ENCODE measurements around the gene ACP5. TPM values are rescaled to one million over a fixed set of nuclear protein-coding genes. Genes with fewer than 3 reads are reported as not detected.

ACP5 gene
- total and polyA plus RNA-seq, 2 of the 4 experiments (the other 2 are of a cell fraction): 0.54 to 1.2 TPM

DNA sequence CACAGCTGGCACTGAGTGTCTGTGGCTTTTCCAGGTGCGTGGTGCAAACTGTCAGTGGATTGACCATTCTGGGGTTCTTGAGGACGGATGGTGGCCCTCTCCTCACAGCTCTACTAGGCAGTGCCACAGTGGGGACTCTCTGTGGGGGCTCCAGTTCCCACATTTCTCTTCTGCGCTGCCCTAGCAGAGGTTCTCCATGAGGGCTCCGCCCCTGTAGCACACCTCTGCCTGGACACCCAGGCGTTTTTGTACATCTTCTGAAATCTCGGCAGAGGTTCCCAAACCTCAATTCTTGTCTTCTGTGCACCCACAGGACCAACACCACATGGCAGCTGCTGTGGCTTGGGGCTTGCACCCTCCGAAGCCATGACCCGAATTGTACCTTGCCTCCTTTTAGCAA lies 29.0 kb upstream of the ACP5 start:
- Histone ChIP-seq H3K9ac (ENCODE audit: low read depth, low read length) (no peak overlapping the region), H3K14ac (replicated peaks; ENCODE audit: low read depth, low read length) (no peak overlapping the region), H2AK9ac (replicated peaks; ENCODE audit: low read depth, low read length, poor library complexity) (no peak overlapping the region), H2BK15ac (ENCODE audit: low read depth, low read length) (no peak overlapping the region), H4K5ac (ENCODE audit: low read depth, low read length) (no peak overlapping the region), H2AK5ac (ENCODE audit: low read depth, low read length) (no peak overlapping the region), H3K79me1 (ENCODE audit: low read depth in 1 of 2, low read length in 2 of 2) (peaks cover 35 to 65% of the 10 kb centered on the region in 2 experiments), H3K36me3 (ENCODE audit: control insufficient read depth, insufficient read depth, low read length) (peaks cover 35% of the 10 kb centered on the region), H2BK120ac (ENCODE audit: low read depth, low read length) (no peak overlapping the region), H4K91ac (ENCODE audit: insufficient read depth, low read depth, low read length) (no peak overlapping the region), H3K56ac (ENCODE audit: extremely low read depth, insufficient read depth, low read length) (no peak overlapping the region), H3K4me1 (ENCODE audit: control insufficient read depth, insufficient read depth, low read length) (peaks cover 2% of the 10 kb centered on the region; the same call in 1 of the 2 replicates), H3K4me3 (ENCODE audit: insufficient read depth, low read depth, low read length) (no peak overlapping the region), H3K18ac (ENCODE audit: low read depth, low read length) (no peak overlapping the region), H2BK5ac (ENCODE audit: low read depth, low read length, poor library complexity, severe bottlenecking) (no peak overlapping the region), H2BK20ac (ENCODE audit: low read depth, low read length) (no peak overlapping the region), H3K9me3 (ENCODE audit: control insufficient read depth, insufficient read depth, low read length) (peaks cover 7% of the 10 kb centered on the region; the same call in 1 of the 2 replicates), H3K23ac (ENCODE audit: low read depth, low read length) (no peak overlapping the region), H3K9me1 (ENCODE audit: insufficient read depth, low read length) (no peaks in the 10 kb centered on the region), H3K4ac (ENCODE audit: low read depth, low read length) (no peak overlapping the region), H3K27me3 (ENCODE audit: control insufficient read depth, insufficient read depth, low read length) (no peaks in the 10 kb centered on the region), H3K4me2 (ENCODE audit: low read depth, low read length) (no peak overlapping the region), H3K27ac (ENCODE audit: insufficient read depth, low read length) (no peak overlapping the region), H4K8ac (ENCODE audit: low read depth in 2 of 2, low read length in 2 of 2) (no peak overlapping the region), H2AFZ (replicated peaks; ENCODE audit: low read length, poor library complexity) (no peak overlapping the region), H4K20me1 (ENCODE audit: insufficient read depth, low read length) (peaks cover 58% of the 10 kb centered on the region)
- ChIA-PET CTCF (no interaction called here), POLR2A (ENCODE audit: unreplicated experiment) (no interaction called here)
- in situ Hi-C loops (cut with MboI; ENCODE audit: low sequenced_read_pairs): no loop called here
- no peak for TF ChIP-seq FOS (IDR thresholded peaks at IDR 0.05; ENCODE audit: low read depth, low read length)
- TF ChIP-seq MAFK (IDR thresholded peaks at IDR 0.05; ENCODE audit: low read depth, low read length): no peak
- no peak for TF ChIP-seq POLR2A (IDR thresholded peaks at IDR 0.05; ENCODE audit: low read depth, low read length)
- TF ChIP-seq, protein P1, sequence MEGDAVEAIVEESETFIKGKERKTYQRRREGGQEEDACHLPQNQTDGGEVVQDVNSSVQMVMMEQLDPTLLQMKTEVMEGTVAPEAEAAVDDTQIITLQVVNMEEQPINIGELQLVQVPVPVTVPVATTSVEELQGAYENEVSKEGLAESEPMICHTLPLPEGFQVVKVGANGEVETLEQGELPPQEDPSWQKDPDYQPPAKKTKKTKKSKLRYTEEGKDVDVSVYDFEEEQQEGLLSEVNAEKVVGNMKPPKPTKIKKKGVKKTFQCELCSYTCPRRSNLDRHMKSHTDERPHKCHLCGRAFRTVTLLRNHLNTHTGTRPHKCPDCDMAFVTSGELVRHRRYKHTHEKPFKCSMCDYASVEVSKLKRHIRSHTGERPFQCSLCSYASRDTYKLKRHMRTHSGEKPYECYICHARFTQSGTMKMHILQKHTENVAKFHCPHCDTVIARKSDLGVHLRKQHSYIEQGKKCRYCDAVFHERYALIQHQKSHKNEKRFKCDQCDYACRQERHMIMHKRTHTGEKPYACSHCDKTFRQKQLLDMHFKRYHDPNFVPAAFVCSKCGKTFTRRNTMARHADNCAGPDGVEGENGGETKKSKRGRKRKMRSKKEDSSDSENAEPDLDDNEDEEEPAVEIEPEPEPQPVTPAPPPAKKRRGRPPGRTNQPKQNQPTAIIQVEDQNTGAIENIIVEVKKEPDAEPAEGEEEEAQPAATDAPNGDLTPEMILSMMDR (conservative IDR thresholded peaks at IDR 0.05; ENCODE audit: low read depth, low read length): no peak
- no peak for TF ChIP-seq BHLHE40 (IDR thresholded peaks at IDR 0.05; ENCODE audit: low read depth, low read length)
- no peak for TF ChIP-seq RCOR1 (IDR thresholded peaks at IDR 0.05; ENCODE audit: insufficient replicate concordance, low read length)
- TF ChIP-seq MXI1 (IDR thresholded peaks at IDR 0.05; ENCODE audit: borderline replicate concordance, low read depth, low read length): no peak
- no peak for TF ChIP-seq CEBPB (IDR thresholded peaks at IDR 0.05; ENCODE audit: low read depth, low read length)
- no peak for TF ChIP-seq RAD21 (IDR thresholded peaks at IDR 0.05; ENCODE audit: low read length)
- TF ChIP-seq NFE2L2 (IDR thresholded peaks at IDR 0.05; ENCODE audit: low read depth, low read length): no peak
- dilution Hi-C loops (cut with HindIII; ENCODE audit: low sequenced_read_pairs, unreplicated experiment): no loop called here
- DNase-seq: no peak
- intact Hi-C loops (cut with micrococcal nuclease): no loop called here
- no peak for ATAC-seq (ENCODE audit: low read depth)
- 100% methylated on average over 1 of the region's 8 CpGs; no CpG with 5 or more reads in 1 of the 2 experiments for WGBS, 2 experiments (ENCODE audit: extremely low coverage in 2 of 2, insufficient read length in 1 of 2)
- BruUV-seq (replicated peaks): no TSS peak

All from IMR-90 (cell line).